GM12878 (cell line): ENCODE results near the gene COL18A1.
A peak's percentile ranks its signal among the peaks of the same experiment; 100 is the strongest.

Source experiments
- IKZF1 ChIP-seq: fragments of 450-650 bp; conservative IDR thresholded peaks from 2 replicates; pipeline ENCODE4 v1.6.1; 2017; ENCODE audit warnings: antibody characterized with exemption, mild to moderate bottlenecking
- RBBP5 ChIP-seq: fragments of 200-600 bp; sonication (generic); conservative IDR thresholded peaks from 2 replicates; pipeline ENCODE4 v1.6.1; 2016
- TAF1 ChIP-seq: IDR thresholded peaks from 2 replicates; pipeline ENCODE4 v1.6.1; 2011; ENCODE audit warnings: mild to moderate bottlenecking, low read depth, low read length, borderline replicate concordance
- TF ChIP-seq, protein P1 (sequence below): IDR thresholded peaks from 2 replicates; pipeline ENCODE4 v1.6.1; 2012; ENCODE audit warnings: low read depth, low read length, improper control_type of control experiment
- TF ChIP-seq, protein P2 (sequence below), 3 experiments: IDR thresholded peaks in 2 of 3; conservative IDR thresholded peaks in 1 of 3; 2 replicates each; pipeline ENCODE4 v1.5.1; 2011; ENCODE audit warnings: low read depth in 3 of 3, low read length in 3 of 3, mild to moderate bottlenecking in 3 of 3, control low read depth in 2 of 3, moderate library complexity in 2 of 3, inconsistent platforms in 1 of 3, mixed read lengths in 1 of 3; ENCODE audit not compliant: control insufficient read depth in 2 of 3, insufficient read depth in 1 of 3; ENCODE audit errors: extremely low read depth in 1 of 3
- TF ChIP-seq, protein P3 (sequence below): IDR thresholded peaks from 2 replicates; pipeline ENCODE4 v1.6.1; 2011; ENCODE audit warnings: mild to moderate bottlenecking, low read depth, low read length, moderate library complexity; ENCODE audit not compliant: insufficient replicate concordance
- TF ChIP-seq, protein P4 (sequence below): IDR thresholded peaks from 2 replicates; pipeline ENCODE4 v1.6.1; 2012; ENCODE audit warnings: low read depth, low read length, improper control_type of control experiment

DNA sequence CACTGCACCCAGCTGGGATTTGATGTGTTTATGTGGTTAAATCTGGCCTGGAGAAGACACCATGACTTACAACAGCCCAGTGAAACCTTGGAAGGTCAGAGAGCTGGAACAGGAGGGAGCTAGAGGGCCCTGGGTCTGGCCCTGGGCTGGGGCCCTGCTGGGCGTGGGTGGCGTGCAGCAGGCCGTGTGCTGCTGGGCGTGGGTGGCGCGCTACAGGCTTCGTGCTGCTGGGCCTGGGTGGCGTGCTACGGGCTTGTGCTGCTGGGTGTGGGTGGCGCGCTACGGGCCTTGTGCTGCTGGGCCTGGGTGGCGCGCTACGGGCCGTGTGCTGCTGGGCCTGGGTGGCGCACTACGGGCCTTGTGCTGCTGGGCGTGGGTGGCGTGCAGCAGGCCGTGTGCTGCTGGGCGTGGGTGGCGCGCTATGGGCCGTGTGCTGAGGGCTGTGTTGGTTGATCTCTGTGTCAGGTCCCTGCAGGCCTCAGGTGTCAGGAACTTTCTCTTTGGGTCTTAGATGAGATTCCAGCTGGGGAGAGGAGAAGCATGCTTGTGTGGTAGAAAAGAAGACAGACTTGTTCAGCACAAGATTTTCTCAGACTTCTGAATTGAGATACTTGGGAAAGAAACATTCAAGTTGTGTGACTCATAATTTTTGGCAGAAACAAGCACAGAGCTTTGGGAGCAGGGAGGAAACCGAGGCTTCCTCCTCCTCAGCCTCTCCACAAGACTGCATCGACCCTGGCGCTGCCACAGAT is 66.0 kb downstream of the COL18A1 start:
- TF ChIP-seq, protein P1, sequence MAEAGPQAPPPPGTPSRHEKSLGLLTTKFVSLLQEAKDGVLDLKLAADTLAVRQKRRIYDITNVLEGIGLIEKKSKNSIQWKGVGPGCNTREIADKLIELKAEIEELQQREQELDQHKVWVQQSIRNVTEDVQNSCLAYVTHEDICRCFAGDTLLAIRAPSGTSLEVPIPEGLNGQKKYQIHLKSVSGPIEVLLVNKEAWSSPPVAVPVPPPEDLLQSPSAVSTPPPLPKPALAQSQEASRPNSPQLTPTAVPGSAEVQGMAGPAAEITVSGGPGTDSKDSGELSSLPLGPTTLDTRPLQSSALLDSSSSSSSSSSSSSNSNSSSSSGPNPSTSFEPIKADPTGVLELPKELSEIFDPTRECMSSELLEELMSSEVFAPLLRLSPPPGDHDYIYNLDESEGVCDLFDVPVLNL: no peak
- TF ChIP-seq, protein P2, sequence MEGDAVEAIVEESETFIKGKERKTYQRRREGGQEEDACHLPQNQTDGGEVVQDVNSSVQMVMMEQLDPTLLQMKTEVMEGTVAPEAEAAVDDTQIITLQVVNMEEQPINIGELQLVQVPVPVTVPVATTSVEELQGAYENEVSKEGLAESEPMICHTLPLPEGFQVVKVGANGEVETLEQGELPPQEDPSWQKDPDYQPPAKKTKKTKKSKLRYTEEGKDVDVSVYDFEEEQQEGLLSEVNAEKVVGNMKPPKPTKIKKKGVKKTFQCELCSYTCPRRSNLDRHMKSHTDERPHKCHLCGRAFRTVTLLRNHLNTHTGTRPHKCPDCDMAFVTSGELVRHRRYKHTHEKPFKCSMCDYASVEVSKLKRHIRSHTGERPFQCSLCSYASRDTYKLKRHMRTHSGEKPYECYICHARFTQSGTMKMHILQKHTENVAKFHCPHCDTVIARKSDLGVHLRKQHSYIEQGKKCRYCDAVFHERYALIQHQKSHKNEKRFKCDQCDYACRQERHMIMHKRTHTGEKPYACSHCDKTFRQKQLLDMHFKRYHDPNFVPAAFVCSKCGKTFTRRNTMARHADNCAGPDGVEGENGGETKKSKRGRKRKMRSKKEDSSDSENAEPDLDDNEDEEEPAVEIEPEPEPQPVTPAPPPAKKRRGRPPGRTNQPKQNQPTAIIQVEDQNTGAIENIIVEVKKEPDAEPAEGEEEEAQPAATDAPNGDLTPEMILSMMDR (IDR thresholded peaks at IDR 0.05 in 2 of 3, conservative IDR thresholded peaks at IDR 0.05 in 1 of 3; ENCODE audit: control insufficient read depth in 2 of 3, extremely low read depth in 1 of 3, insufficient read depth in 1 of 3, low read depth in 3 of 3, low read length in 3 of 3): no peak
- TF ChIP-seq RBBP5 (no peak), IKZF1 (peak; percentile 16; the same call in 1 of the 2 replicates), TAF1 (no peak)
- TF ChIP-seq, protein P3, sequence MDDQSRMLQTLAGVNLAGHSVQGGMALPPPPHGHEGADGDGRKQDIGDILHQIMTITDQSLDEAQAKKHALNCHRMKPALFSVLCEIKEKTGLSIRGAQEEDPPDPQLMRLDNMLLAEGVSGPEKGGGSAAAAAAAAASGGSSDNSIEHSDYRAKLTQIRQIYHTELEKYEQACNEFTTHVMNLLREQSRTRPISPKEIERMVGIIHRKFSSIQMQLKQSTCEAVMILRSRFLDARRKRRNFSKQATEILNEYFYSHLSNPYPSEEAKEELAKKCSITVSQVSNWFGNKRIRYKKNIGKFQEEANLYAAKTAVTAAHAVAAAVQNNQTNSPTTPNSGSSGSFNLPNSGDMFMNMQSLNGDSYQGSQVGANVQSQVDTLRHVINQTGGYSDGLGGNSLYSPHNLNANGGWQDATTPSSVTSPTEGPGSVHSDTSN: no peak
- TF ChIP-seq, protein P4, sequence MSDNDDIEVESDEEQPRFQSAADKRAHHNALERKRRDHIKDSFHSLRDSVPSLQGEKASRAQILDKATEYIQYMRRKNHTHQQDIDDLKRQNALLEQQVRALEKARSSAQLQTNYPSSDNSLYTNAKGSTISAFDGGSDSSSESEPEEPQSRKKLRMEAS: peak; percentile 55; the same call in 1 of the 2 replicates
